Activated T-helper 1 cell treated with anti-CD3 and anti-CD28 coated beads, Interleukin-12 subunit alpha, Interleukin-12 subunit beta, Interleukin-2, Interleukin-4 antibody, amounts not matched to agents 30 ng/mL and 10 ng/mL and 1 ng/mL, durations not matched to agents 14 hours and 24 hours and 36 hours (primary cell): Measurements from ENCODE around the gene SLC16A1. TPM values are rescaled to one million over a fixed set of nuclear protein-coding genes. Genes with fewer than 3 reads are reported as not detected.

ENCODE experiments used
- DNase-seq: peaks from one replicate; pipeline ENCODE4 v3.0.0; 2021; ENCODE audit warnings: low spot score
- H3K27ac Mint-ChIP-seq: one replicate; pipeline ENCODE4 v1.8.0; 2021; ENCODE audit warnings: mild to moderate bottlenecking, mixed read lengths
- H3K27me3 Mint-ChIP-seq: one replicate; pipeline ENCODE4 v1.8.0; 2022; ENCODE audit warnings: mild to moderate bottlenecking, moderate library complexity, mixed read lengths; ENCODE audit not compliant: insufficient read depth
- H3K36me3 Mint-ChIP-seq: one replicate; pipeline ENCODE4 v1.8.0; 2021; ENCODE audit warnings: low read depth, mixed read lengths
- H3K4me1 Mint-ChIP-seq: one replicate; pipeline ENCODE4 v1.8.0; 2021; ENCODE audit warnings: low read depth, mixed read lengths
- H3K4me3 Mint-ChIP-seq: one replicate; pipeline ENCODE4 v1.8.0; 2021; ENCODE audit warnings: mild to moderate bottlenecking, moderate library complexity, mixed read lengths
- H3K9me3 Mint-ChIP-seq: one replicate; pipeline ENCODE4 v1.8.0; 2021; ENCODE audit warnings: mixed read lengths
- intact Hi-C: fragments of 100-400 bp; cut with micrococcal nuclease; formaldehyde crosslinking; loops from one replicate; pipeline ENCODE4 v1.15.1; 2024
- total RNA-seq: library from RNA; stranded (reverse); gene quantifications from 2 replicates; pipeline ENCODE4 v1.2.3, GENCODE V29; 2022

Gene SLC16A1
- total RNA-seq, 1 donor from 2014 or later, result 73.6 TPM

DNA sequence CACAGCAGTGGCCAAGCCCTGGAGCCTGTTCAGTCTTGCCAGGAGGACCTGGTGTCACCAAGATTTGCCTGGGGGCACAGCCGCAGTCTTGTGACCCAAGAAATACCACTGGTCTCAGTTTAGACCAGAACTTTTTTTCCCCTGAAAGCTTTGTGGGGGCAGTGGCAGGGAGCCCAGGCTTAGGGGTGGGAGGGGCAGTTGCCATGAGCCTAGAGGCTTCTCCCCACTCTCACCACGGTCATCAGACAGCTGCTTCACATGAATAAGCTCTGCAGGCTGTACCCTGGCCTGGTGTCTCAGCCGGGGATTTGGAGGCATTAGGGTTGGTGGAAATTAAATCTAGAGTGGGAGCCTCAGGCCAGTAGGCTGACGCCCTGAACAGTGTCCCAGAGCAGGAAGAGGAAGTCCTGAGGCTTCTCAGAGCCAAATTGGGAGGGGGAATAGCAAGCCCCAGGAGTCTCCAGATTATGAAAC, 73.7 kb downstream of the SLC16A1 start:
- intact Hi-C loops, result no loop called here
- H3K4me1 Mint-ChIP-seq, result no peaks in the 10 kb centered on the region
- no peaks in the 10 kb centered on the region for H3K36me3 Mint-ChIP-seq
- H3K27me3 Mint-ChIP-seq, result peaks cover 18% of the 10 kb centered on the region
- DNase-seq, result no peak
- no peak overlapping the region for H3K4me3 Mint-ChIP-seq
- no peak overlapping the region for H3K27ac Mint-ChIP-seq
- no peaks in the 10 kb centered on the region for H3K9me3 Mint-ChIP-seq

DNA sequence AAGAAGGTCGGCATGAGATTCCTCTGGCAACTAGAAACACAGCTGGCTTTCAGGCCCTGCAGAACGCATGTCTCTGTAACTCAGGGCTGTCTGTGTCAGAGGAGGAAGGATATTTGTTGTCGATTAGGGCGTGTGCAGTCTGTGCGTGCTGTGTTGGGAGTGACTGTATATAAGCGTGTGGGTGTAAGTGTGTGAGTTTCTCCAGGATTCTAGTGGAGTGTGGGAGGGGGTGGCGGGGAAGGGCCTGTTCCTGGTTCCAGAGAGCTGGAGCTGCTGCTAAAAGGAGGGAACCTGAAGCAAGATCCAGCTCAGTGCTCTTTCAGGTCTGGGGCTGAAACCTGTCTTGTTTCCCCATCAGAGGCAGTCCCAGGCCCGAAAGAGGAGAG, 74.3 kb downstream of the SLC16A1 start:
- intact Hi-C loops, result loop anchor here (1.0 to 2.0 kb wide), 5 partner anchors 74 to 797 kb away; partner anchors contain the start of gene LRIG2
- H3K4me1 Mint-ChIP-seq, result no peaks in the 10 kb centered on the region

DNA sequence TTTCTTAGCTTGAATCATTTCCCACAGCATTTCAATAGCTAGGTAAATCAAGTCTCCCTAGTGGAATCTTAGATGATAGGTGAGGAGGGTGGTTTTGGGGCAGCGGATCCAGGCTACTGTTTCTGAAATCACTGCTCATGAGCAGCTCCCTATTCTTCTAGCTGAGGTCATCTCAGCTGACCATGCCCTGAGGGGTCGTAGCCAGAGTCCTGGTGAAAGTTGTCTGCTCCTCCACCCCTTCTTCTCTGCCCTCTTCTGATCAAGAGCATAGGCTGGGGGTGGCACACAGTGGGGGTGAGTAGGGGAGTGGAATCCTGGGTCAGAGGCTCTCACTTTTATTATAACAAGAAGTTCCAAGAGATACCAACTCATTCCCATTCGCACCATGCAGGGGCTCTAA, 76.2 kb downstream of the SLC16A1 start:
- no peak overlapping the region for H3K27ac Mint-ChIP-seq
- intact Hi-C loops, result loop anchor here (2.0 kb wide), 2 partner anchors 163 to 193 kb away; partner anchors contain the start of gene LRIG2
- H3K27me3 Mint-ChIP-seq, result peaks cover 26% of the 10 kb centered on the region
- H3K4me3 Mint-ChIP-seq, result no peak overlapping the region
- no peaks in the 10 kb centered on the region for H3K4me1 Mint-ChIP-seq
- DNase-seq, result no peak
- no peaks in the 10 kb centered on the region for H3K9me3 Mint-ChIP-seq
- no peaks in the 10 kb centered on the region for H3K36me3 Mint-ChIP-seq

More for the DNA sequence above, 74.3 kb downstream of the SLC16A1 start:
- Mint-ChIP-seq H3K9me3 (no peaks in the 10 kb centered on the region), H3K4me3 (no peak overlapping the region), H3K27me3 (peaks cover 18% of the 10 kb centered on the region), H3K36me3 (no peaks in the 10 kb centered on the region), H3K27ac (no peak overlapping the region)
- DNase-seq, result no peak

DNA sequence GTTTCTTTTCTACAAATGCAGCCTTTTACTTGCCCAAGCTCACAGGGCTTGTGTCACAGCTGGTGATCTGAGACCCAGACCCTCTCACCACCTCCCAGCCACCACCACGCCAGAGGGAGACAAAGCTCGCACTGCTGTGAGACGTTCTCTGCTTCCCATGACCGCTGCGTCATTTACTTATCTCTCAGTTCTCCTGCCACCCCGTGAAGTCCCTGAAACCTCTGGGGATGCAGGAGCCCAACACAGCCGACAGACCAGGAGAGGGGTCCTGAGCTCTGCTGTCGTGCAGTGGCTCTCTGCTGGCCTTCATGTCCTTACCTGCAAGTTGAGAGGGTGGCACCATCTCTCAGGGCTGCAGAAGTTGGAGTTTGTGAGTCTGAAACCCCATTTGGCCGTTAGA, 77.7 kb downstream of the SLC16A1 start:
- no peaks in the 10 kb centered on the region for H3K36me3 Mint-ChIP-seq
- H3K9me3 Mint-ChIP-seq, result no peaks in the 10 kb centered on the region
- no peak for DNase-seq
- H3K27ac Mint-ChIP-seq, result no peak overlapping the region
- peaks cover 26% of the 10 kb centered on the region for H3K27me3 Mint-ChIP-seq
- no peak overlapping the region for H3K4me3 Mint-ChIP-seq
- peaks cover 5% of the 10 kb centered on the region for H3K4me1 Mint-ChIP-seq
- intact Hi-C loops, result no loop called here

DNA sequence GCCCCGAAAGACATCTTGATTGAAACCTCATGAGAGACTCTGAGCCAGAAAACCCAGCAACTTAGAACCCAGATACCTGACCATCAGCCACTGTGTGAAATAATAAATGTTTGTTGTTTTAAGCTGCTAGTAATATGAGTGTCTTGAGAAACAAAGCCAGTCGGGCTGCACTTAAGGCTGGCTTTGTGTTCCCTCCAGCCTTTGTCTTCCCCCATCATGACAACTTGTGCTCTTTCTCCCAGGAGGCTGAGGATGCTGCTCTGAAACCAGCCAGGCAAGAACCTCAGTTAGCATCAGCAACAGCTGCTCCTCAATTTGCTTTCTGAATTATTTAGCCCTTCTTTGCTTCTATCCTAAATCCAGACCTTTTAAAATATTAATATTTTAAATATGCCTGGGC, 78.2 kb downstream of the SLC16A1 start:
- intact Hi-C loops, result no loop called here
- Mint-ChIP-seq H3K36me3 (no peaks in the 10 kb centered on the region), H3K4me1 (peaks cover 5% of the 10 kb centered on the region), H3K9me3 (no peaks in the 10 kb centered on the region), H3K27ac (no peak overlapping the region), H3K27me3 (peaks cover 30% of the 10 kb centered on the region), H3K4me3 (no peak overlapping the region)
- no peak for DNase-seq

DNA sequence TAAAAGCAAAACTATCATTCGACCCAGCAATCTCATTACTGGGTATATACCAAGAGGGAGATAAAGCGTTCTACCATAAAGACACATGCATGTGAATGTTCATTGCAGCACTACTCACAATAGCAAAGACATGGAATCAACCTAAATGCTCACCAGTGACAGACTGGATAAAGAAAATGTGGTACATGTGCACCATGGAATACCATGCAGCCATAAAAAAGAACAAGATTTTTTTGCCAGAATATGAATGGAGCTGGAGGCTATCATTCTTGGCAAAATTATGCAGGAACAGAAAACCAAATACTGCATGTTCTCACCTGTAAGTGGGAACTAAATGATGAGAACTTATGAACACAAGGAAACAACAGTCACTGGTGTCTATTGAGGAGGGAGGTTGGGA, 79.7 kb downstream of the SLC16A1 start:
- intact Hi-C loops, result no loop called here
- no peaks in the 10 kb centered on the region for H3K9me3 Mint-ChIP-seq
- peaks cover 5% of the 10 kb centered on the region for H3K4me1 Mint-ChIP-seq
- H3K27me3 Mint-ChIP-seq, result peaks cover 30% of the 10 kb centered on the region
- no peaks in the 10 kb centered on the region for H3K36me3 Mint-ChIP-seq
- no peak overlapping the region for H3K27ac Mint-ChIP-seq
- DNase-seq, result no peak
- no peak overlapping the region for H3K4me3 Mint-ChIP-seq

DNA sequence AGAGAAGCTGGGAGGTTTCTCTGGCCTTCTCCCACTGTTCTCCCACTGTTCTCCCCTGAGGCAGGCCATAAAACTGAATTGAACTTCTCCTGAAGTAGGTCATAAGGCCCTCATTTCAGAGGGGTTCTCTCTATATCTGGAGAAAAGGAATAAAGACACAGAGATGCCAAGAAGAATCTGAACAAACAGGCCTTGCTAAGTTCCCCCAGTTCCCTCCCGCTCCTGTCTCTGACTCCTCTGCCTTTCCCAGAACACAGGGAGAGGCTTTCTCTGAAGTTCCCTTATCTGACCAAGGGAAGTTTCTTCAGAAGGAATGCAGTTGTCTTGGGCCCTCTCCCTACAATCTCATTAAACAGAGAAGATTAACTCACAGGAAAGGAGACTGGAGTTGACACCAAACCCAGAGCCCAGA, 83.4 kb downstream of the SLC16A1 start:
- no peak for DNase-seq
- no peaks in the 10 kb centered on the region for H3K9me3 Mint-ChIP-seq
- no peak overlapping the region for H3K4me3 Mint-ChIP-seq
- peaks cover 17% of the 10 kb centered on the region for H3K27me3 Mint-ChIP-seq
- H3K36me3 Mint-ChIP-seq, result no peaks in the 10 kb centered on the region
- no peak overlapping the region for H3K27ac Mint-ChIP-seq
- peaks cover 5% of the 10 kb centered on the region for H3K4me1 Mint-ChIP-seq
- intact Hi-C loops, result no loop called here

DNA sequence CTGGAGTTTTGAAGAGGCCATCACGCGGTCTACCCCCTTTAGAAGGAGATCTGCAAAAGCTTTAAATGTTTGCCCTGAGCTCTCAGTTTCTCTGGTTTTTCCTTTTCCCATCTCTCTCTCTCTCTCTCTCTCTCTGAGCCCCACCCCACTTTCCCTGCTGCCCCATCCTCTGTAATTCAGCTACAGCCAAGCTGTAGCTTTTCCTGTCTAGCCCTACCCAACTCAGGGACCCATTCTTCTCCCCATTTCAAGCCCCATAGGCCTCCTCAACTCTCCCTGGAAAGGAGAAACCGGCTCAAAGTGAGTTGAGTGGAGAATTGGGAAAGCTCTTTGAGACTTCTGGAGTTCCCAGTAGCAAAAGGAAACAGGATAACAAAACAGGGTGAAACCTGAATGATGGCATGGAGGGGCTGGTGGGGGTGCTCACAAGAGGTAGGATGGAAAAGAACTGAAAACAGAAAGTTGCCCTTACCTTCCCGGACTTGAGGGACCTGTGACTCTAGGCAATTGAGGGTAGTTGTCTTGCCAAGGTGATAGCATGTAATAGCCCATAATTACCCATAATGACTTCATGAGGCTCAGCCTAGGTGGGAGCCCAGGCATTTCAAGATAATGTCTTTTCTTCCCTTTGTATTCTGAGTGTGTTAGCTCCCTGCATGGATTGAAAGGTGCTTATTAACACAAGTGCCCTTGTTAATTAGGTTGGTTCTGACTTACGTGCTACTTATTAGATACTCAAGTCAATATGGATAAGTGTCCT, 84.9 kb downstream of the SLC16A1 start:
- H3K27me3 Mint-ChIP-seq, result peaks cover 13% of the 10 kb centered on the region

DNA sequence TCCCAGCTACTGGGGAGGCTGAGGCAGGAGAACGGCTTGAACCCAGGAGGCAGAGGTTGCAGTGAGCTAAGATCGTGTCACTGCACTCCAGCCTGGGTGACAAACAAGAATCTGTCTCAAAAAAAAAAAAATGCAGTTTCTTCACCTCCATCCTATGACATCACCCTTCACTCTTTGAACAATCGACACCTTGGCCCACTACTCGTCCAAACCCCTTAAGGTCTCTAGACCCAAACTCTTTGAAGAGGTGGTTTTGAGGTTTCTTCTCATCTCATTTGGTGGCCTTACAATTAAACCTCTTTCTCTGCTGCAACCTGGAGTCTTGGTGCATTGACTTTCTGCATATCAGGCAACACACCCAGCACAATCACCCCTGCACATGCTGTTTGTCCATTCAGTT, 86.1 kb downstream of the SLC16A1 start:
- intact Hi-C loops, result no loop called here
- Mint-ChIP-seq H3K27ac (no peak overlapping the region), H3K4me1 (peaks cover 5% of the 10 kb centered on the region), H3K27me3 (peaks cover 9% of the 10 kb centered on the region), H3K9me3 (no peaks in the 10 kb centered on the region), H3K4me3 (no peak overlapping the region), H3K36me3 (no peaks in the 10 kb centered on the region)
- no peak for DNase-seq

More for the DNA sequence above, 84.9 kb downstream of the SLC16A1 start:
- no peak for DNase-seq
- Mint-ChIP-seq H3K9me3 (no peaks in the 10 kb centered on the region), H3K4me3 (no peak overlapping the region), H3K36me3 (no peaks in the 10 kb centered on the region), H3K4me1 (peaks cover 5% of the 10 kb centered on the region), H3K27ac (no peak overlapping the region)
- intact Hi-C loops, result no loop called here

DNA sequence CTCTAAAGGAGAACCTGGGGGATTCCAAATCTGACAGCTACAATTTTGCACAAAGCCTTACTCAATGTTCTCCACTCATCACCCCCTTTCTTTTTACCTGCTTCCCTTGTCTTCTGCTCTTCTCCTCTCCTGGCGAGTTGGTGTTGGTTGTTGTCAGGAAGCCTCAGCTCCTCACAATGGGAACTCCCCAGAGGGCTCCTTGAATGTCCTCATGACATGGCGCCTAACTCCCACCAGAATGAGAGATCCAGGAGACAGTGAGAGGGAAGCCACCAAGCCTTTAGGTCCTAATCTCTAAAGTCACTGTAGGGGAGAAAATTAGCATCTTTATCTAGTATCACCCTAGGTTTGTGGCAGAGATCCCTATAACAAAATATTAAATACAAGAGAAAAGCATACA, 87.8 kb downstream of the SLC16A1 start:
- H3K27me3 Mint-ChIP-seq, result peaks cover 9% of the 10 kb centered on the region
- H3K36me3 Mint-ChIP-seq, result no peaks in the 10 kb centered on the region
- peaks cover 5% of the 10 kb centered on the region for H3K4me1 Mint-ChIP-seq
- H3K27ac Mint-ChIP-seq, result no peak overlapping the region
- intact Hi-C loops, result no loop called here
- no peak for DNase-seq
- no peak overlapping the region for H3K4me3 Mint-ChIP-seq
- H3K9me3 Mint-ChIP-seq, result no peaks in the 10 kb centered on the region

DNA sequence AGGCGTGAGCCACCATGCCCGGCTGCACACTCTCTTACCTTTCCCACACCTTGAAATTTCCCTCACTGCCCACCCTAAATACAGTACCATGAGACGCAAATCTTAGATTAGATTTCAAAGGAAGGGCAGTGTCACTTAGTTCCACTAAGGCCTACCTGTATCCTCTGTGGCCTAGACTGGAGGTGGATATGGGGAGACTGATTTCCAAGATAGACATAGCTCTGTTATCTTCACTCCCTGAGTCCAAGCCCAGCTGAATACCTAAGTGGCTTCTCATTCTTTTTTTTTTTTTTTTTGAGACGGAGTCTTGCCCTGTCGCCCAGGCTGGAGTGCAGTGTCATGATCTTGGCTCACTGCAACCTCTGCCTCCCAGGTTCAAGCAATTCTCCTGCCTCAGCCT, 89.0 kb downstream of the SLC16A1 start:
- no peaks in the 10 kb centered on the region for H3K36me3 Mint-ChIP-seq
- no peak overlapping the region for H3K4me3 Mint-ChIP-seq
- H3K27ac Mint-ChIP-seq, result no peak overlapping the region
- peaks cover 5% of the 10 kb centered on the region for H3K4me1 Mint-ChIP-seq
- intact Hi-C loops, result no loop called here
- peaks cover 6% of the 10 kb centered on the region for H3K27me3 Mint-ChIP-seq
- no peak for DNase-seq
- H3K9me3 Mint-ChIP-seq, result no peaks in the 10 kb centered on the region

DNA sequence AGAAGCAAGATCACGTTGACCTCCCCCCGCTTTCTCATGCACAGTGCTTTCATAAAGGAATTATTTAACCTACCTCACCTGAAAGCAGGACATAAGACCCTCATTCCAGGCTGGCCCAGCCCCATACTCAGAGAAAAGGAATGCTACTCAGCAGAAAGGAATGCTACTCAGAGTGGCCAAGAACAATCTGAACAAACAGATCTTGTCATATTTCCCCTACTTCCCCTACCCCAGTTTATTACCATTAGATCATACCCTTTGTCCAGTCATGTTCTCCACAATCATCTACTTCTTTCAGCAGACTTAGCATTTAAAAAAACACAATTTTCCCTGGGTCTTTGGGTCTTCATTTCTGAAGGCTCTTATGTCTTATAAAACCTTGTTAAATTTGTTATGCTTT, 89.8 kb downstream of the SLC16A1 start:
- H3K36me3 Mint-ChIP-seq, result no peaks in the 10 kb centered on the region
- no peaks in the 10 kb centered on the region for H3K9me3 Mint-ChIP-seq
- peaks cover 5% of the 10 kb centered on the region for H3K4me1 Mint-ChIP-seq
- intact Hi-C loops, result no loop called here
- H3K4me3 Mint-ChIP-seq, result no peak overlapping the region
- no peak overlapping the region for H3K27ac Mint-ChIP-seq
- H3K27me3 Mint-ChIP-seq, result peaks cover 6% of the 10 kb centered on the region
- no peak for DNase-seq

DNA sequence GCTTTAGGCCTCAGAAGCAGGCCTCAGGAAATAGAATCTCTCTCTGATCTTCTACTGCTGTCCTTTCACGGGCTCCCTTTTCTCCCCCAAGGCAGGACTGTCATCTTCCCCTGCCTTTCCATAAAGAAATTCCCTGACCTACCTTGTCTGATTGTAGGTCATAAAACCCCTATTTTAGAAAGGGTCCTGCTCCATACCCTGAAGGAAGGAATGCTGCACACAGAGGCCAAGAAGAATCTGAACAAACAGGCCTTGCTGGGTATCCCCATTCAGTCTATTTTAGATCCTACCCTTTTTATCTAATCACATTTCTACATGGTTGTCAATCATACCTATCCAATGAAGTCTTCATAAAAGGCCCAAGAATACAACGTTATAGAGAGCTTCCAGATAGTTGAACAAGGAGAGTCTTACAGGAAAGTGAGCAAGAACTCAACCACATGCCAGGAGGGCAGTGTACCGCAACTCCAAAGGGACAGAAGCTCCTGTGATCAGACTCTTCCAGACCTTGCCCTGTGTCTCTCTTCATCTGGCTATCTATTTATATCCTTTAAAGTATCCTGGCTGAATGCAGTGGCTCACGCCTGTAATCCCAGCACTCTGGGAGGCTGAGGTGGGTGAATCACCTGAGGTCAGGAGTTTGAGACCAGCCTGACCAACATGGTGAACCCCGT, 93.1 kb downstream of the SLC16A1 start:
- DNase-seq, result no peak
- intact Hi-C loops, result no loop called here
- Mint-ChIP-seq H3K27me3 (no peaks in the 10 kb centered on the region), H3K36me3 (no peaks in the 10 kb centered on the region), H3K9me3 (no peaks in the 10 kb centered on the region), H3K4me1 (peaks cover 5% of the 10 kb centered on the region), H3K27ac (no peak overlapping the region), H3K4me3 (no peak overlapping the region)
